ENCODE results near the gene RND3.

DNA sequence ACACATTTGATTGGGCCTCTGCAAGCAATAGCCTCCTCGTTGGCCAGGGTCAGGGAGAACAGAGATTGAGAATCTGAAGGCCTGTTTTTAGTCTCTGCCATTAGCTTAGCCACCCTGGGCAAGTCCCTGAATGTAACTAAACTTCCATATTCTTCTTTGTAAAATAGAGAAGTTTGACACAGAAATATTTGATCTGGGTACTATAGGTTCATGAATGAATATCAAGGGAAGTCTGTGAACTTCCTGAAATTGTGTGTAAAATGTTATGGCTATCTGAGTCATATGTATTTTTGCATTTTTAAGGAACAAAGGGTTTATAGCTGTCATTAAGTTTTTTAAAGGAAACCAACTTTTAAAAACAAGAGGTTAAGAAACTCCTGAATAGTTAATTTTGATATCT, 23.2 kb downstream of the RND3 start:
- TF ChIP-seq, protein P1, sequence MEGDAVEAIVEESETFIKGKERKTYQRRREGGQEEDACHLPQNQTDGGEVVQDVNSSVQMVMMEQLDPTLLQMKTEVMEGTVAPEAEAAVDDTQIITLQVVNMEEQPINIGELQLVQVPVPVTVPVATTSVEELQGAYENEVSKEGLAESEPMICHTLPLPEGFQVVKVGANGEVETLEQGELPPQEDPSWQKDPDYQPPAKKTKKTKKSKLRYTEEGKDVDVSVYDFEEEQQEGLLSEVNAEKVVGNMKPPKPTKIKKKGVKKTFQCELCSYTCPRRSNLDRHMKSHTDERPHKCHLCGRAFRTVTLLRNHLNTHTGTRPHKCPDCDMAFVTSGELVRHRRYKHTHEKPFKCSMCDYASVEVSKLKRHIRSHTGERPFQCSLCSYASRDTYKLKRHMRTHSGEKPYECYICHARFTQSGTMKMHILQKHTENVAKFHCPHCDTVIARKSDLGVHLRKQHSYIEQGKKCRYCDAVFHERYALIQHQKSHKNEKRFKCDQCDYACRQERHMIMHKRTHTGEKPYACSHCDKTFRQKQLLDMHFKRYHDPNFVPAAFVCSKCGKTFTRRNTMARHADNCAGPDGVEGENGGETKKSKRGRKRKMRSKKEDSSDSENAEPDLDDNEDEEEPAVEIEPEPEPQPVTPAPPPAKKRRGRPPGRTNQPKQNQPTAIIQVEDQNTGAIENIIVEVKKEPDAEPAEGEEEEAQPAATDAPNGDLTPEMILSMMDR (conservative IDR thresholded peaks at IDR 0.05; ENCODE audit: low read length), result no peak
- no peak for TF ChIP-seq EZH2phosphoT487 (IDR thresholded peaks at IDR 0.05; ENCODE audit: borderline replicate concordance, low read depth, low read length)
